OCI-LY3 (cell line): Measurements from ENCODE around the gene PEX26.
"Not testable (repeated sequence)": the region's sequence is repeated elsewhere in the genome, so short reads cannot be mapped to it uniquely, and the experiment has no call there.

Experiments used
- CTCF ChIP-seq: fragments of 200-600, 300-600 bp; sonication (generic); IDR thresholded peaks from 2 replicates; pipeline ENCODE4 v1.5.1; 2014; ENCODE audit warnings: antibody characterized with exemption, low read length, low read depth
- EZH2phosphoT487 ChIP-seq: fragments of 200-600 bp; shearing (Covaris generic); IDR thresholded peaks from 2 replicates; pipeline ENCODE4 v1.6.1; 2018; ENCODE audit warnings: antibody characterized with exemption, mixed run types, low read depth

- TF ChIP-seq CTCF, EZH2phosphoT487: not testable (repeated sequence)
Observed at GRCh38 chr22:18123476-18124025, 45.8 kb downstream of the PEX26 start.
